GM06990 (cell line): Measurements from ENCODE around the gene MAML2.

Source experiments
- DNase-seq: peaks from one replicate; pipeline ENCODE4 v3.0.0-alpha.2; 2011; ENCODE audit not compliant: insufficient read length; ENCODE audit errors: extremely low read depth
- H3K27me3 ChIP-seq: replicated peaks from 2 replicates; pipeline ENCODE4 v1.6.0; 2011; ENCODE audit warnings: low read length; ENCODE audit not compliant: control insufficient read depth, insufficient read depth
- H3K36me3 ChIP-seq: 2 replicates; pipeline ENCODE4 v1.5.1; 2011; ENCODE audit warnings: low read length; ENCODE audit not compliant: control insufficient read depth, insufficient read depth
- H3K4me3 ChIP-seq: replicated peaks from 2 replicates; pipeline ENCODE4 v1.5.1; 2011; ENCODE audit warnings: low read depth, mild to moderate bottlenecking, control low read depth, low read length
- CTCF ChIP-seq: IDR thresholded peaks from 2 replicates; pipeline ENCODE4 v1.5.1; 2011; ENCODE audit warnings: low read length, control low read depth, mild to moderate bottlenecking, inconsistent platforms; ENCODE audit not compliant: insufficient read depth, poor library complexity, severe bottlenecking

Gene MAML2

GRCh38 chr11:96004862-96005261 is 338.1 kb downstream of the MAML2 start:
- TF ChIP-seq CTCF = no peak
- no peak for DNase-seq
- H3K4me3 ChIP-seq = no peak overlapping the region
- H3K27me3 ChIP-seq = no peaks in the 10 kb centered on the region
- H3K36me3 ChIP-seq = no peaks in the 10 kb centered on the region; the same call in 1 of the 2 replicates

GRCh38 chr11:96002754-96003290 is 340.2 kb downstream of the MAML2 start:
- DNase-seq = no peak
- H3K36me3 ChIP-seq = no peaks in the 10 kb centered on the region; the same call in 1 of the 2 replicates
- no peak overlapping the region for H3K4me3 ChIP-seq
- no peaks in the 10 kb centered on the region for H3K27me3 ChIP-seq
- no peak for TF ChIP-seq CTCF

GRCh38 chr11:96002339-96002738 is 340.7 kb downstream of the MAML2 start:
- Histone ChIP-seq H3K27me3 (no peaks in the 10 kb centered on the region), H3K36me3 (no peaks in the 10 kb centered on the region; the same call in 1 of the 2 replicates), H3K4me3 (no peak overlapping the region)
- no peak for DNase-seq
- TF ChIP-seq CTCF = no peak

- Histone ChIP-seq H3K4me3 (no peak overlapping the region), H3K36me3 (no peaks in the 10 kb centered on the region; the same call in 1 of the 2 replicates), H3K27me3 (no peaks in the 10 kb centered on the region)
- no peak for DNase-seq
- no peak for TF ChIP-seq CTCF
Measured at GRCh38 chr11:96001037-96001436, 342.0 kb downstream of the MAML2 start.

- no peak for DNase-seq
- TF ChIP-seq CTCF = no peak
- Histone ChIP-seq H3K4me3 (no peak overlapping the region), H3K27me3 (no peaks in the 10 kb centered on the region), H3K36me3 (no peaks in the 10 kb centered on the region; the same call in 1 of the 2 replicates)
Measured at GRCh38 chr11:95999711-96000406, 343.1 kb downstream of the MAML2 start.
